NCI-H2107 treated with DMSO at 0.1 percent for 48 hours (cell line): ENCODE data around the gene ZNF407.

Experiments used
- DNase-seq: peaks from one replicate; lab custom pipeline; 2025; ENCODE audit not compliant: unreplicated experiment; lab: John Stamatoyannopoulos, UW

The ZNF407 gene

DNA sequence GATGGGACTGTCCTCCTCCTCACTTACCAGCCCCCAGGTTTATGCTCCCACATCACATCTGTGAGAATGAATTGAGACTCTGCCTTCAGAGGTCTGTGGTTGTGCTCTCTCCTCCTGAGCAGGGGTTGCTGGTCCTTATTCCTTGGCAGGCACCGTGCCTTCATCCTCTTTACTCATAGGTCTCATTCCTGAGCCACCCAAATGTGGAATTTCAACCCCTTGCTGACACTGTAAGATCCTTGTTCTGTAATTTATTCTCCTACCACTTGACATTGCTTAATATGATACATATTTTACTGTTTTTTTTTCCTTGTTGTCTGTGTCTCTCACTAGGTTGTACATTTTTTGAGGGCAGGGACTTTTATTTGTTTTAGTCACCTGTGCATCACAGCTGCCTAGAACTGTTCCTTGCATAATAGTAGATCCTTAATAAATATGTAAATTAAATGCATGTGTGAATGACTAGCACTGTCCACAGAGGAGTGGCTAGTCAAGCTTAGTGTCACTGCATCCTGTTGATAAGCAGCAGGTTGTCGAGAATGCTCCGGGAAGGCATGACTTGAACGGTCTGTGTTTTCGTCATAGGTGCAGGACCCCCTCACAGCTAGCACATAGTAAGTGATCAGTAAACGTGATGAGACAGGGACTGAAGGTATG, 180.6 kb downstream of the ZNF407 start:
- no peak for DNase-seq

DNA sequence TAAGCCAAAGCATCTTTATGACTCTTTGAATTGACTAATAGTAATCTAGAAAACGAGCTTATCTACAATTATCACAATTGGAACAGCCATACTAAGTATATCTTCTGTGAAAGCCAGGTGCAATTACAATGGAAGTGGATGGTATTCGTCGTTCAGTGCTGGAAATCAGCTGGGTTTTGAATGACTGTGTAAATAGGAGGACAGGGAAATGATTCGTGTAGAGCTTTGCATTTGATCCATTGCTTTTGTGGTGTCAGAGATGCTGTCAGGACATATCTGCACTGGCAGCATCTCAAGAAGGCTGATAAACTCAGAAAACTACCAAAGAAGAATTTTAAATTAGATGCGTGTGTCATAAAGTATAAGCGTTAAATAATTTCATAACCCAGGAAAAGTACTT, 187.1 kb downstream of the ZNF407 start:
- DNase-seq: peak; percentile 92

GRCh38 chr18:74785632-74786031, 188.0 kb downstream of the ZNF407 start:
- DNase-seq: no peak

- no peak for DNase-seq
Measured at GRCh38 chr18:74788657-74789056, 191.0 kb downstream of the ZNF407 start.

DNA sequence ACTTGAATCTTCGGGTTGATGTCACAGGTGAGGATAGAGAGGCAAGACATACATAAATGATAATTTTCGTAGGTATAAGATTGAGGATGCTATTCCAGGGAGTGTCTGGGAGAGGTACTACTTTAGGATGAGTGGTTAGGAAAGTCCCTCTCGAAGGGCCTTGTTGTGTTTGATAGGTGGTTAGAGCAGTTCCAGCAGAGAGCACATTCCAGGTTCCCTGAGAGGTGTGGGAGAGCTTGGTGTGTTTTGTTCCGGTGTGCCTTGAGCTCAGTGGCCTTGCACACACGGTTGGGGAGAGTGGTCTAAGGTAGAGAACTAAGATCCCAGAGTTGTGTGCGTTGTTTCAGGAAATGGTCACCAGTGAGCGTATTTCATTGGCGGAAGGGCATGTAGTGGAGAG, 191.4 kb downstream of the ZNF407 start:
- DNase-seq: no peak

DNA sequence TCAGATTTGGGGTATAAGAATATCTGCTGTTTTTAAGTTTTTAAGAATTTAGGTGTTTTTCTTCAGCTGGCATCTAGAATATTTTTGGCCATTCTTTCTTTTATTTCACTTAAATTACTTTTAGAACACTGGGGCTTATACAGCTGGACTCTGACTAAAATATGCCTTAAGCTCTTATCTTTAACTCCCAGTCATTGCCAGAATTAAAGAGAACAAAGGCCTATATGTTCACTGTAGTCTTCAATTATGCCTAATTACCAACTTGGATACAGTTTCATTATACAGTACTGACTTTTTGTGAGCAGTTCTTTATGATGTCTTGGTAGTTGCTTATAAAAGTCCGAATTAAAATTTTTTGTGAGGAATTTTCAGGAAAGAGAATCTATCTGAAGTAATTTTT, 192.8 kb downstream of the ZNF407 start:
- DNase-seq: no peak

- no peak for DNase-seq
Measured at GRCh38 chr18:74791501-74792194, 194.0 kb downstream of the ZNF407 start.

DNA sequence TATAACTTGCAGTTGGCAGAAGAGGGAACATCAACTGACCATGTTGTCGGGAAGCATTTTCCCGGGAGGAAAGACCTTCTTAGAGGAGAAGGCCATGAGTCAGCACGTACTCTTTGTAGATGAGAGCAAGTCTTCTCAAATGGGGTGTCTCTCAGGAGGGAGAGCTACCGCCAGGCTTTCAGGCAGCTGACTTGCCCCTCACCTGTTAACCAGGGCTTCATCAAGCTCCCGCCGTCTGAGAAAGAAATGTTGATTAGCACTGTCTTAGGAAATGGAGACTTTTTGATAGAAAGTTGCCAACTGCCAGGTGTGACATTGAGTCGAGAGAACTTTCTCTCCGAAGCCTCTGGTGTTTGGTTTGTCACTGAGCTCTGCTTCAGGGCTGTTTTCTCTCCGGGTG, 196.1 kb downstream of the ZNF407 start:
- no peak for DNase-seq

DNA sequence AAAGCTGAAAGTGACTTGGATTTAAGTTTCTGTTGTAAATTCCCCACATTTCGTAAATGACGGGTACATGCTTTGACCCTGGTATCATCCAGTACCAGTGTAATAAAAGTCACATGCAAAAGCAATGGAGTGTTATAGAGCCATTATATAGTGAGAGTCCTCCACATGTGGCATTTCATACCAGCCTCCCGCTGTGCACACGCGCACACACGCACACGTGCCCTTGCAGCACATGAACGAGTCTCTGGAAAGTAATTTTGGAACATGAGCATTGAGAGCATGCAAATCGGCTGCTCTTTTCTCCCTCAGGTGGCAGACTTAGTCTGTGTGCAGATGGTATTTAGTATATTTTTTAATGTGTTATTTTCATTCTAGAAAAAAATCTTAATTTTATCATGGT, 198.1 kb downstream of the ZNF407 start:
- no peak for DNase-seq

DNA sequence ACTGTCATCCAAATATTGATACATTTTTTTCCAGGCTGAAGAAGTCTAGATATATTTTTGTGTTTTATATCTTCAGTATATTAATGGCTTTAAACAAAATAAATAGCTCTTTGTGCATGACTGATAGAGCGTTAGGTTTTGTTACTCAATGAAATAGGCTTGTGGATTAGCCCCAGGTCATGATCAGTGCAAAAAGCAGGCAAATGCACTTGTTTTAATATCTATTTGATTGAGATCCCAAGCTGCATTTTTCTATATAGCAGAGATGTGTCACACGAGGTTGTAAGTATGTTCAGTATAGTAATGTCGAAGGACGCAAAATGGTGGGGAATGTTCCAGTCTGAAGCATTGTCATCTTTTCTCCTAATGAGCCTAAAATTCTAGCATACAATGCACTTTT, 198.5 kb downstream of the ZNF407 start:
- no peak for DNase-seq

DNA sequence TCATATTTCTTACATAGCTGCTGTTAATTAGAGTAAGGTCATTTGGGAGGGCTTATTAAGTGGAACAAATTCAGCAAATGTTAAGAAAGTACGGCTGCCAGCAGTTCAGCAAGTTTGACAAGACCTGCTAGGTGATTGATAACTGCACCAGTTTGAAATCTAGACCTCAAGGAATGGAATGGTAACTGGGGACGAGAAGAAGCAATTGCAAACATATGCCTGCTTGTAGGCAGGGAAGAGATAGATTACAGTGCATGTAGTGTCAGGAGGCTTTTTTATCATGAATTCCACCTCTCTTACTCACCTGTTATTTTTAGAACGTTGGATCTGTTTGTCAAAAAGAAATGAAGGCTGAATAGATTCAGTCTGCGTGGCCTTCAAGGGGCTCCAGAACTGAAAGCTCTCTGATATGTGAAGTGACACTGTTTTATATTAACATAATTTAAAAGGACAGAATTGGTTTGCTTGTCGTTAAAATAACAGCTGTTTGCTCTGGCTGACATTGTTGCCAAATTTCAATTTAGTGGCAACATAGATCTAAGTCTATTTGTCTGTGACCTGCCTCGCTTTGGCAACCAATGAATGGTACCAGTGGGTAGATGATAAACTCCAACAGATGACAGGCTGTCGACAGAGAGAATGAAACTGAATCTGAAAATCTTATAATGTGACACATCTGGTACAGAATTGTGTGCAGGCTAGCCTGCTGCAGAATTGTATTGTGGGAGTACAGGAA, 199.3 kb downstream of the ZNF407 start:
- DNase-seq: no peak

- no peak for DNase-seq
Measured at GRCh38 chr18:74797577-74798151, 200.0 kb downstream of the ZNF407 start.

DNA sequence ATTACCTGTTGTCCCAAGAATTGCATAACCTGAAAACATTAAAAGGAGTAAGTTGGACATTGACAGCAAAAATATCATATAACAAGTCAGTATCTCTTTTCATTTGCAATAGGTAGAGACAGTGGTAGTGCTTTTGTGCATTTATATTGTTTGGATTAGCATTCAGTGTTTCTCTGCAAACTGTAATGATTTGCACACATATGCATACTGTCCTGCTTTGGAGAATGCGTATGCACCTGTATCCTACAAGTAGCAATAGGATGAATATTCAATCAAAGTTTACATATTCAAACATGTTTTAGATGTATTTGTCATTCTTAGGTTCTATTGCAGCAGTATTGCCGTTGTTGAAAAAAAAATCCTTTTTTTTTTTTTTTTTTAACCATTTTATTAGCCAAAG, 201.9 kb downstream of the ZNF407 start:
- no peak for DNase-seq

DNA sequence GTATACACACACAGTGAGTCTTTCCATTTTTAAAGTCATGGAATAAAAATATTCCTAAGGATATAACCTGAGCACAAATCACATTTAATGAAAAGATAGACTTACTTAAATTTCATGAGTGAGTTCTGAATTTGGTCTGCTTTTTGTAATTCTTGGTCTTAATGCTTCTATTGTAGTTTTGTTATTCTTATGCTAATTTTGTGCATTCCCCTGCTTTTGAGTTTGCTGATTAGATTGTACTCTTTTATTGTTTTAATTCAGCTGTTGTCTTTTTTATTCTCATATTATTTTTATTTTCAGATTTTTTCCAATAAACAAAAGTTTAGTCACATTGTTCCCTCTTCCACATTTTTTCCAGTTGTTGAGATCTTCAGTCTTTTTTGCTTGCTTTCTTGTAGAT, 202.4 kb downstream of the ZNF407 start:
- no peak for DNase-seq

- no peak for DNase-seq
Measured at GRCh38 chr18:74803117-74803516, 205.4 kb downstream of the ZNF407 start.

GRCh38 chr18:74803769-74804168, 206.1 kb downstream of the ZNF407 start:
- DNase-seq: no peak

DNA sequence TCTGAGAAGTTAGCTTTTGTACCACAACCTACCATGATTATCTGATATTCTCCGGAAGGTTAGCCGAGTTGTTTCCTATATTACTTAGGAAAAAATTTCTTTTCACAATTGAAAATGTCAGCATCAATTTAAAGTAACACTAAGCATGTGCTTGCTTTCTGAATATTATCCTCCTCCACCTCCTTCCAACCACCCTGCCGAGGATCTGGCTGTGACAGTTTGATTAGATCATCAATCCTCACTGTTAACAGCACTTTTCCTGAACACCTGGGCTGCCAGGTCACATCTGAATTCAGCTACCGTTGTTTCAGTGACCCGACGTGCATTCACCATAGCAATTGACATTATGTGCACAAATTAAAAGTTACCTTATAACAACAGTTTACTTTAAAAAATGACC, 207.0 kb downstream of the ZNF407 start:
- peak; percentile 19 for DNase-seq

DNA sequence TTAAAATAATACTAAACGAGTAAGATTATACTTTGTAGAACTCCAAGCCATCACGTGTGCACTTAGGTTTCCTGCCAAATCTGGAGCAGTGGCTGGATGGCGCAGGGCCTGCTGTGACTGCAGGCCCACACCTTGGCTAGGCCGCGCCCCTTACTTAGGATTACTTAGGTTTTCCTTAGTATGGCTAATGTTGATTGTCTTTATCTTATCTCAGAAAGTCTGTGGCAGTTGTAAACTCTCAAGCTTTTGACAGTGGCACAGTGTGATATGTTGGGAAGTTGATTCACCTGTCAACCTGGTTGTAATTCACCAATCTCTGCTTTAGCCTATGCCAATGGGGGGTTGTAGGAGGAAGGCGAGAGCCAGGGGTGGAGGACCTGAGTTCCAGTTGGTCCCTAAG, 208.4 kb downstream of the ZNF407 start:
- DNase-seq: no peak

DNA sequence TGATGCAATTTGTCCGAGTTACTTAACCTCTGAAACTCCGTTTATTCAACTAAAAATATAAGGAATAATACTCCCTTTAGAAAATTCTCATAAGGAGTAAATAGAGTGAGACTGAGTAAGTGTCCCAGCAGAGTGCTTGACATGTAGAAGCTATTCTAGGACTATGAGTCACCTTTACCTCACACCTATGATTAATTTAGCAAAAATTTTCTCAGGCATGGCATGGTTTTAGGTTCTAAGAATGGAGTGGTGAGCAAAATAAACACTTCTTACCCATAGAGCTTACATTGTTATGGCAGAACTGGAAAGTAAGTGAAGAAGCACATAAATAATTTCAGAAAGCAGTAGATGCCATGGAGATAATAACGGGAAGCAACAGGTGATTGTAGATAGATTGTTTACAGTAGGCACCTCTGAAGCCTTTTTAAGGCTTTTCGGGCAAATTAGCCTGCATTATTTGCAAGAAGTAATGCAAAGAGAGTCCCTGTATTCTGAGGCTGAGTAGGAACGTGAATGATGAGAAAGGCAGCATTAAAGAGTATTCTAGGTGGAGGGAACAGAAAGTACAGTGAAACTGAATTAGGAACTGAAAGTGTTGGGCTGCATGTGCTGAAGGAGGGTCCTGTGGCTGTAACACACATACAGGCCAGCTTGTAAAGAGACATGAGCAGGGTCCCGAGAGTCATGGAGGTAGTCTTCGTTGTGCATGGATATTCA, 209.2 kb downstream of the ZNF407 start:
- peak; percentile 37 for DNase-seq

GRCh38 chr18:74817576-74817975, 219.9 kb downstream of the ZNF407 start:
- no peak for DNase-seq

DNA sequence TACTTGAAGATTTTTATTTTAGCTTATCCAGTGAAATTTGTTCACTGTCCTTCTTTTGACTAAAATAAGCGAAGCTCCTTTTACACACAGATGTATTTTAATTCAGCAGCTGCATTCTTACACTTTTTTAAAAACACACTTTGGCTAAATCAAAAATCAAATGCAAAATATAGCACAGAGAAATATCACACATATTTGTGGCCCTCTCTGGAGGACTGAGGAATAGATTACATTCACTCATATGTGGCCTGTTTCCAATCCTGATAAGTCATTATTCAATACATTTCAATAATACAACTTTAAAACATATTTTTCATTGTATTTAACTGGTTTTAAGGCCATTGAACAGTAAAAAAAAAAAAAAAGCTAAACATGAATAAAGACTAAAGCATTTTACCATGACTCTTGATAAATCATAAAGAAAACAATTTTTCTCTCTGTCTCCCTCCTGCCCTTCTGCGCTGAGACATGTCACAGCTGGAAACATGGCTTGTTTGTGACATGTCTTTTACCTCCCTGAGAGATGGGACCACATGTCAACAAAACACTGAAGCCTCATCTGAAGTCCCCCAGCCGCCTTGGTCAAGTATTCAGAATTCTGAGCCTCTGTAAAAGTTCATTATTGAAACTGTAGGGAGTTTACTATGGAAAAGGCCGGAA, 221.0 kb downstream of the ZNF407 start:
- DNase-seq: no peak
